Measurements from ENCODE around the gene SMAD4.

- TF ChIP-seq CTCF (conservative IDR thresholded peaks at IDR 0.05; ENCODE audit: low read length) (no peak), EZH2phosphoT487 (IDR thresholded peaks at IDR 0.05; ENCODE audit: borderline replicate concordance) (no peak)
Measured at GRCh38 chr18:51013259-51013658, 16.8 kb upstream of the SMAD4 start.
